Body of pancreas (tissue), 4 donors: ENCODE results near the gene LINGO4.

Experiments used
- POLR2A ChIP-seq, 3 donors: fragments of 450-650 bp; IDR thresholded peaks; one replicate each; pipeline ENCODE4 v1.6.1; 2016; ENCODE audit warnings: antibody characterized with exemption in 3 of 3, mild to moderate bottlenecking in 2 of 3
- TF ChIP-seq, protein P1 (sequence below), 7 experiments: fragments of 450-650 bp in 4 of 7; fragments of 200-600 bp in 3 of 7; sonication (generic) in 3 of 7; IDR thresholded peaks; one replicate each; pipeline ENCODE4 v1.5.1; 2016 to 2019; ENCODE audit warnings: antibody characterized with exemption in 7 of 7

- TF ChIP-seq, protein P1, sequence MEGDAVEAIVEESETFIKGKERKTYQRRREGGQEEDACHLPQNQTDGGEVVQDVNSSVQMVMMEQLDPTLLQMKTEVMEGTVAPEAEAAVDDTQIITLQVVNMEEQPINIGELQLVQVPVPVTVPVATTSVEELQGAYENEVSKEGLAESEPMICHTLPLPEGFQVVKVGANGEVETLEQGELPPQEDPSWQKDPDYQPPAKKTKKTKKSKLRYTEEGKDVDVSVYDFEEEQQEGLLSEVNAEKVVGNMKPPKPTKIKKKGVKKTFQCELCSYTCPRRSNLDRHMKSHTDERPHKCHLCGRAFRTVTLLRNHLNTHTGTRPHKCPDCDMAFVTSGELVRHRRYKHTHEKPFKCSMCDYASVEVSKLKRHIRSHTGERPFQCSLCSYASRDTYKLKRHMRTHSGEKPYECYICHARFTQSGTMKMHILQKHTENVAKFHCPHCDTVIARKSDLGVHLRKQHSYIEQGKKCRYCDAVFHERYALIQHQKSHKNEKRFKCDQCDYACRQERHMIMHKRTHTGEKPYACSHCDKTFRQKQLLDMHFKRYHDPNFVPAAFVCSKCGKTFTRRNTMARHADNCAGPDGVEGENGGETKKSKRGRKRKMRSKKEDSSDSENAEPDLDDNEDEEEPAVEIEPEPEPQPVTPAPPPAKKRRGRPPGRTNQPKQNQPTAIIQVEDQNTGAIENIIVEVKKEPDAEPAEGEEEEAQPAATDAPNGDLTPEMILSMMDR (IDR thresholded peaks at IDR 0.05), result no peak
- TF ChIP-seq POLR2A (IDR thresholded peaks at IDR 0.05), result no peak
Measured at GRCh38 chr1:151776665-151777062, 28.6 kb downstream of the LINGO4 start.
